Hippocampal formation (tissue), 2 donors: ENCODE measurements around the gene NDNF.

Experiments
- DNase-seq, 2 donors: peaks; one replicate each; lab custom pipeline; 2025; lab: John Stamatoyannopoulos, UW

NDNF gene

GRCh38 chr4:121014544-121014943, 57.8 kb downstream of the NDNF start:
- no peak for DNase-seq

- DNase-seq = no peak
Observed at GRCh38 chr4:121011780-121012340, 60.5 kb downstream of the NDNF start.

- DNase-seq = no peak
Observed at GRCh38 chr4:121011138-121011537, 61.2 kb downstream of the NDNF start.

- DNase-seq = no peak
Observed at GRCh38 chr4:121009578-121010478, 62.5 kb downstream of the NDNF start.

DNA sequence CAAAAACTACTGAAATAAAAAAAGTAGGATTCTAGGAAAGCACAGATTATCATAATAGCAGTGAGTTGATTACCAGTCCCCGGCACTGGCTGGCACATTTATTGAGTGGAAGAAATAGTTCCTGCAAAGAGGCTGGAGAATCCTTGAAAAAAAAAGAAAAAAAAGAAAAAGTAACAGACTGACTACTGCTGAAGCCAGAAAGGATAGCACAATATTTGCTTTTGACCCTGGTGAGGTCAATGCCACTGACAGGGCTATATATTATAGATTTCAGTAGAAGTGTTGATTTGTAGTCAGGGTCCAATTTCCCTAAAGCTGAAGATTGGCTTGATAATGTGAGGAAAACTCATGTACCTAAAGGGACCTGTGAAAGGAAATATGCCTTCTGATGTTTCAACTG, 64.7 kb downstream of the NDNF start:
- no peak for DNase-seq

DNA sequence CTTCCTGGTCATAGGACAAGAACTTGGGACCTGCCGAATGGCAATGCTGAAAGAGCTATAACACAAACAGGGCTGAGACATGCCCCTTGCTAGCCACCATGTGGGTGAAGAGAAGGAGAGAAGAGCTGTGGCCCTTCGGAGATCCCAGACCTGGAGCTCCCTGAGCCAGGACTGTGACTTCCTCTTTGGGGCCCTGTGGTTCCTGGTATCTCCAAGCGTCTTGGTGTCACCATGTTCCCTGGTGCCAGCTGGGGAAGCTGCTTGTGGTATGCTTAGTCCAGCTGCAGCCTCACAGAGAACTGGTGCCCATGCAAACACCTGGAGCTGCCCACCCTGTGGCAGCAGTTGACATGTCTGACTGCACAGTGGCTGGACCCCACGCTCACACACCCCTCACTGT, 68.5 kb downstream of the NDNF start:
- no peak for DNase-seq

DNA sequence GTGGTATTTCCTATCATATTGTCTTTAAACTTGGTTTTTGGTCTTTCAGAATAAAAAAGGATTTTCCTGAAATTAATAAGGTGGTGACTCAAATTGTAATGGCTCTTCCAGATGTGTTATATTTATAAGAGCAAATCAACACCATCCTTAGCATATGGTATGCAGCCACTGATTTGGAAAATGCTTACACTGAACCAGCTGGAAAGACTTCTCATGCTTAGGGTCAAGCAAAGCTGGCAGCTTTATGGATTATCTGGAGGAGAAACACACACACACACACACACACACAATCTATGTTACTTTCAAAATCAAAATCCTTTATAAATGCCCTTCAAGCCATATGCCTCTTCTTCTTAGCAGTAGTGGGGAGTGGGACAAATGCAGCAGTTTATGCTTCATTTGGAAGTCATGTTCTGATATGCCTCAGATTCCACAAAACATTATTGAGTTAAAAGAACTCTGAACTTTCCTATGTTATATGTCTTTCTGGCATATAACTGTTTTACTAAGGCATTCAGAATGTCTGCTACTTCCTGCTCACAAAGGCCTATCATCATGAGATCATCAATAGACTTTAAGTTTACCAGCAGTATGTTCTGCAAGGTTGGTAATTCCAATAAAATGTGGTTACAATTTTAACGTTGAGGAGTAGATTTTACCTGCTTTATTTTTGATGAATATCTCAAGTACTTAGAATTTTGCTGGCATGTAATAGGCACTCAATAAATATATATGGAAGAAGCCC, 76.9 kb downstream of the NDNF start:
- DNase-seq = no peak

DNA sequence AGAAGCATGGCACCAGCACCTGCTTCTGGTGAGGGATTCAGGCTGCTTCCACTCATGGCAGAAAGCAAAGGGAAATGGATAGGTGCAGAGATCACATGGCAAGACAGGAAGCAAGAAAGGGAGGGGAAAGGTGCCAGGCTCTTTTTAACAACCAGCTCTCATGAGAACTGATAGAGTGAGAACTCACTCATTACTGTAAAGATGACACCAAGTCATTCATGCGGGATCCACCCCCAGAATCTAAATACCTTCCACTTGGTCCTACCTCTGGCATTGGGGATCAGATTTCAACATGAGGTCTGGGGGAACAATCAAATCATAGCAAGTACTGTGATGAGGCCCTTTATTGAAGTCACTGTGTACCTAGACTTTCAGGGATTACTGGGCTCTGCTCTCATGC, 77.8 kb downstream of the NDNF start:
- no peak for DNase-seq

GRCh38 chr4:120991885-120992284, 80.5 kb downstream of the NDNF start:
- no peak for DNase-seq

DNA sequence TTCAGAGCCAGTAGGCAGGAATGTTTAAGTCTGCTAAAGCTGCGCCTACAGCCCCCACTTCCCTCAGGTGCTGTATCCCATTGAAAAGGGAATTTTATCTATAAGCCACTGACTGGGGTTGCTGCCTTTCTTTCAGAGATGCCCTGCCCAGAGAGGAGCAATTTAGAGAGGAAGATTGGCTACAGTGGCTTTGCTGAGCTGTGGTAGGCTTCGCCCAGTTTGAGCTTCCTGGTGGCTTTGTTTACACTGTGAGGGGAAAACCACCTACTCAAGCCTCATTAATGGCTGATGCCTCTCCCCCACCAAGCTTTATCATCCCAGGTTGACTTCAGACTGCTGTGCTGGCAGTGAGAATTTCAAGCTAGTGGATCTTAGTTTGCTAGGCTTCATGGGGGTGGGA, 82.1 kb downstream of the NDNF start:
- no peak for DNase-seq
